ENCODE measurements around the gene INSIG1.

Gene INSIG1

DNA sequence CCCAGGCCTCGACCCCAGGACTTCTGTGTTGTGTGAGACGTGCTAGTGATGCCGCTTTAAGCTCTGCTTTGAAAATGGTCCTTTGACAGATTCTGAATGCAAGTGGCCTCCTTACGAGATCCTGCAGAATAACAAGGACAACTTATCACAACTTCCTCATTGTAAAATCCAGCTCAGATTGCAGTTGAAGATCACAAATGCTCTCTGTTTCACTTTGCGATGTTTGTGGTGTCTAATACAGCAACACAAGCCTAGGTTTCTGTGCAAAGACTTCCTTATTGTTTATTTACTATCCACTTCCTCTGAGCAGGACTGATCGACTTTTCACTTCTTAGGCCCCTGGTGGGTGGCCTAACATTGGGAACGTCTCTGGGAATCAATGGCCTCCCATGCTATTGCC, 31.7 kb upstream of the INSIG1 start:
- in situ Hi-C loops (cut with HindIII; ENCODE audit: low sequenced_read_pairs) = no loop called here

DNA sequence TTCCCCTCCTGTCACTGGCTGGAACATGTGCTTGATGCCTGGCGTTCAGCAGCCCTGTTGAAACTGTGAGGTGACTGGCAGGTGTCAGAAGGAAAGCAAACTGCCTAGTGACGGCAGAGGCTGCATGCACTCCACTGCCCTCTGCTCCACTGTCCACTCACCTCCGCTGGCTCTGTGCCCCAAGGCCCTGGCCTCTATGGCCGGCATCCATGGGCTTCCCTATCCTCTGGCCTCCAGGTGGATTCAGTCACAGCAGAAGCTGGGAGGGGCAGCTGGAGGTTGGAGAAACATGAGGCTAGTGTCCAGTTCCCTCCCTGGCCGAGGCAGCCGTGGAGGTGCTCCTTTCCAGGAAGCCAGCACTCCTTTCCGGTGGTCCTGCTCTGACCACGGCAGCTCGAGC, 31.2 kb upstream of the INSIG1 start:
- in situ Hi-C loops (cut with HindIII; ENCODE audit: low sequenced_read_pairs) = no loop called here

GRCh38 chr7:155267023-155267422, 30.7 kb upstream of the INSIG1 start:
- in situ Hi-C loops (cut with HindIII; ENCODE audit: low sequenced_read_pairs) = no loop called here

GRCh38 chr7:155267436-155267835, 30.2 kb upstream of the INSIG1 start:
- in situ Hi-C loops (cut with HindIII; ENCODE audit: low sequenced_read_pairs) = no loop called here

GRCh38 chr7:155268211-155268610, 29.5 kb upstream of the INSIG1 start:
- in situ Hi-C loops (cut with HindIII; ENCODE audit: low sequenced_read_pairs) = no loop called here

GRCh38 chr7:155268921-155269650, 28.6 kb upstream of the INSIG1 start:
- in situ Hi-C loops (cut with HindIII; ENCODE audit: low sequenced_read_pairs) = no loop called here

GRCh38 chr7:155269766-155270585, 27.7 kb upstream of the INSIG1 start:
- in situ Hi-C loops (cut with HindIII; ENCODE audit: low sequenced_read_pairs) = no loop called here

DNA sequence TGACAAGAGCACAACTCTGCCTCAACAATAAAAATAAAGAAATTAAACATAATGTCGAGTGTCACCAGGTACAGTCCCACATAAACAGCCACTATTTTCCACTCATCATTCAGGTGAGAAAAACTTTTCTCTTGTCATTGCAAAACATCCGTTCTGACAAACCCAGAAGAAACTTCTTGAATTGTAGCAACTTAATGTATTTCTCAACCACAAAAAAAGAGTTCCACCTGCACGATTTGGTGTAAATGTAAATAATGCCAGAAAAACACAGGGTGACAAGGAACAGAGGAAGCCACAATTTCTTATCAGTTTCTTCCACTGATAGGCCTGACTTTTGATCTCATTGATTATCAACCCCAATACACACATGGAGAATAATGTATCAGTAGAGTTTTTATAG, 26.8 kb upstream of the INSIG1 start:
- in situ Hi-C loops (cut with HindIII; ENCODE audit: low sequenced_read_pairs) = no loop called here

DNA sequence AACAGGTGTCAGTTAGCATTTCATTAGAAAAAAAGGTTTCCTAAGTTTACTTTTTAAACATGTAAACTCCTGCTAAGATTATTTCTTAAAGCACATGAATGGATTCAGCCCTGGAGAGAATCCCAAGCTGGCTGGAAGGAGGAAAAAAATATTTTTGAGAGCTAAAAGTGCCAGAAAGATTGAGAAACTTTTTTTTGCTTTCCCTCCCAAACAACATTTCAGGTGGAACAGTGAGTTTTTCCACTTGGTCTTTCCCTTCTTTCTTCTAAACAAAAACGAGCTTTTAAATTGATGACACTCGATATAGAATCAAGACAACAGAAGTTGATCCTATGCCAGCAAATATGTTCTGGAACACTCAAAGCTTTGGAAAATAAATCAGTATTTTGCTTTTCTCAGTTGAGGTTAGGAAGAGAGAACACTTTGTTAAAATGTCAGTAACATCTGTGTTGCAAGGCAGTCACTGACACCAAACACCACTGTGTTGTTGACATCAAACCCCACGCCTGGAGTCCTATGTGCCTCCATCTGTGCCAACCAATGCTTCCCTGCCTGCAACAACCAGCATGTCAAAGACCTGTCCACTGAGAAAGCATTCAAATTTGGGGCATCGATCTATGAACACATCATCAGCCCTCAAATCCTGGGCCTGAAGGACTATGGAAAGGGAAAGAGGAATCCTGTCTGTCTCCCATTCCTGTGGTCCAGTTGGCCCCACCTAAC, 22.9 kb upstream of the INSIG1 start:
- in situ Hi-C loops (cut with HindIII; ENCODE audit: low sequenced_read_pairs) = no loop called here

- in situ Hi-C loops (cut with HindIII; ENCODE audit: low sequenced_read_pairs) = no loop called here
These were observed 21.5 kb upstream of the INSIG1 start for GRCh38 chr7:155276042-155276799.

GRCh38 chr7:155276800-155277375, 20.8 kb upstream of the INSIG1 start:
- in situ Hi-C loops (cut with HindIII; ENCODE audit: low sequenced_read_pairs) = no loop called here

DNA sequence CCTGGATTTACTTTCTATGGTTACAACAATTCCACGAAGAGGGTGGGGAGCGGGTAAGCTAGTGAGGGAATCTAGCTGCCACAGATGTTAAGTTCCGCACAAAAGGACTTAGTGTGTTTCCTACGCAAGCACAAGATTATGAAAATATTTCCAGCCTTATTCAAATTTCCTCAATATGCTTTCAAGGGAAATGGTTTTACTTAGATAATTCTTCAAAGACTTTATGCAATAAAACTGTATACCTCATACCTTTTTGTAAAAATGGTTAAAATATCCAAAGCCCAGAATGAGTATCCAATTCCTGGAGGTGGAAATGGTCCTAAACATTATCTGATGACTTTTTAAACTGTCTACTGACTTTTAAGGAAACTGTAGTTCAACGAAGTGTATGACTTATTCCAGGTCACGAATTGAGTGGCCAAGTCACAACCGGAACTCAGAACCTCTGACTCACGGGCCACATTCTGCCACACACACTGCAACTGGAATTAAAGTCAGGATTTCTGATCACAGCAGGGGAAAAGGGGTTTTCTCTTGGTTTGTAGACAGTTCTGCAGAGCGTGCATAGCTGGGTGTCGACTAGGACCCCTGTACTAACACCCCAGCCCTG, 20.2 kb upstream of the INSIG1 start:
- in situ Hi-C loops (cut with HindIII; ENCODE audit: low sequenced_read_pairs) = no loop called here

DNA sequence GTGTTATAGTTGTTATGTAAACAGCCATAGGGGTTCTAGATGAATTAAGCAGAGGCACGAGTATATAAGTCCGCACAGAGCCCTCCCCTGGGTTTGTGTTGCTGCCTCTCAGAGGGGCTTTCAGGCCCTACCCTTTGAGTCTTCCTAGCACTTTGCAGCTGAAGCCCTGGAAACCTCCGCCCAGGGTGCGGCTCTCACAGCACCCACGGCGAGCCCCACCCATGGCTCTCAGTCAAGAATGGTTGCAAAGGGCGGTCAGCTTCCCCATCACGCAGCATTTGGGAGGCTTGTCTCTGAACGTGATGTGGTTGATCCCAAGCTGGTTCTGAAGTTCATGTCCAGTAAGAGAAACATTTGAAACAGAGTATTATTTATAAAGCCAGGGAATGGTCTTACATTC, 18.8 kb upstream of the INSIG1 start:
- in situ Hi-C loops (cut with HindIII; ENCODE audit: low sequenced_read_pairs) = no loop called here

DNA sequence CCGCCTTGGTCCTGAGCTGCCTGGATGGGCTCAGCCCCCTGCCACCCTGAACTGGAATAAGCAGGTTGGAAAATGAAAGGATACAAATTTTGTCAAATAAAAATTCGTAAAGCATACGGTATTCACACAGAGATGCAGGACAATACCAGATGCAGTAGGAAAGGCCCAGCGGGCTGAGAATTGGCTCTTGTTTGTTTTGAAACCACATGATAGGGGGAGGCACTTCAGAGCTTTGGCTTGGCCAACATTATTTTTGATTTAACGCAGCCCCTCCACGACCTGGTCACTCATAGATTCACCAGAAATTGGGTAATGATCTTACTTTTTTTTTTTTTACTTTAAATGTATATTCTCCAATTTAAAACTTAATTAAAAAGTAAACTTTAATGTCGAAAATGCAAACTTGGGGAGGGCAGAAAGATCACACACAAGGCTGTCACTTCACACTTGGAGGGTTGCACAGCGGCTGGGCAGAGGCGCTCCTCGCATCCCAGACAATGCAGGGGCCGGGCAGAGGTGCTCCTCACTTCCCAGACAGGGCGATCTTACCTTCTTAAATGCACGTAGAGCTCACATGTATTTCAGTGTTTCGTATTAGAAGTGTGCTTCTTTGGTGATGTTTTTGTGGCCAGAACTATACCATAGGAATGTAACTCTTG, 17.8 kb upstream of the INSIG1 start:
- in situ Hi-C loops (cut with HindIII; ENCODE audit: low sequenced_read_pairs) = no loop called here

- in situ Hi-C loops (cut with HindIII; ENCODE audit: low sequenced_read_pairs) = no loop called here
These were observed 17.0 kb upstream of the INSIG1 start for GRCh38 chr7:155280446-155281397.

DNA sequence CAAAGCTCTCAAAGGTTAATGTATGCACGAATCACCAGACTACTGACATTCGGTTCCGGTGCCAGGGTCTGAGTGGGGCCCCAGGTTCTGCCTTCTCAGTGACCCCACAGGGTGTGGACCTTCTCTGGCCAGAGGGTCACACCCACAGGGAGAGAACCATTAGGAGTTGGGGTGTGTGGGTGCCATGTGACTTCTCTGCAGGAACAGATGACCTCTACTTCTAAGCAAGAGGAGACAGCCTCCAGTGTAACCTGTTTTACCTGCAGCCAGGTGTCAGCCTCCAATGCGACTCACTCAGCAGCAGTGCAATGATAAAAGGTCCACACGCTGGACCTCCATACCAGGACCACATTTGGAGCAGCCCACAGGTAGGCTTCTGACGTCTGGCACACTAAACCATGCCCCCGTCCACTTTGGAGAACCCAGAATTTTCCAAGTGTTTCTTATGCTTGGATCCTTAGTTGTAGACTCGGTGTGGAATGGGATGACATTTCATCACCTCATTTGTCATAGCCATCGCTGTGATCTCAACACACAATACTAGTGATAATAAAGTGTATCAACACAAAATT, 16.2 kb upstream of the INSIG1 start:
- in situ Hi-C loops (cut with HindIII; ENCODE audit: low sequenced_read_pairs) = no loop called here

- in situ Hi-C loops (cut with HindIII; ENCODE audit: low sequenced_read_pairs) = no loop called here
These were observed 15.0 kb upstream of the INSIG1 start for GRCh38 chr7:155282671-155283070.

DNA sequence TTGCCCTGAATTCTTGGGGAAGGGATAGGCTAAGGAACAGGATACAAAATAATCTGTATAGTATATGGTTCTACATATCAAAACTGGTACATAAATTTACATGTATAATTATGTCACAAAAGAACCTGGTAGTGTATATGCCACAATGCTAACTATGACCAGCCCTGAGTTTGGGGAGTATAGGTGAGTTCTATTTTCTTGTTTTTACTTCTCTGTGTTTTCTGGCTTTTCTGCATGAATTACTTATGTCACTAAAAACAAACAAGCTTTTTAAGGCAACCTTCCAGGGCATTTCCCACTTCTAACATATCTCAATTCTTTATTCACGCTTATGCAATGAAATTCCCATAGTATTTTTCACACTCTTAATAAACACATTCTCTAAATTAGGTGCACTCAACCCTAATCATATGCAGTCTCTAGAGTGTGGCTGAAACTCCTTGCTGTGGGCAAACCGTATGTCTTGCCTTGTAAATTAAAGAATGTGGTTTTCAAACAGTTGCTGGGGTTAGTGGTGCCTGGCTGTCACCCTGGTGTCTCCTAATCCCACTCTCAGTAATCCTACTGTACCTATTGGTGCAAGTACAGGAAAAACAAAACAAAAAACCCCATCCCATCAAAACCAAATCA, 14.0 kb upstream of the INSIG1 start:
- in situ Hi-C loops (cut with HindIII; ENCODE audit: low sequenced_read_pairs) = no loop called here

All from DLD1 (cell line).